Brain microvascular endothelial cell (primary cell): ENCODE results near the gene CCL22.

ENCODE experiments used
- DNase-seq: peaks from one replicate; pipeline ENCODE4 v3.0.0-alpha.2; 2020
- H3K27ac ChIP-seq: fragments of 250-450 bp; sonication (Bioruptor Pico); 2 replicates; pipeline ENCODE4 v1.5.1; 2020; ENCODE audit warnings: mild to moderate bottlenecking, moderate library complexity
- H3K27me3 ChIP-seq: fragments of 250-450 bp; sonication (Bioruptor Pico); replicated peaks from 2 replicates; pipeline ENCODE4 v1.5.1; 2020; ENCODE audit warnings: mild to moderate bottlenecking
- H3K36me3 ChIP-seq: fragments of 250-450 bp; sonication (Bioruptor Pico); replicated peaks from 2 replicates; pipeline ENCODE4 v1.5.1; 2020; ENCODE audit warnings: mild to moderate bottlenecking
- H3K4me3 ChIP-seq: 2 replicates; pipeline ENCODE4 v1.5.1; 2011; ENCODE audit warnings: low read depth, mild to moderate bottlenecking, control low read depth, low read length, moderate library complexity
- CTCF ChIP-seq: IDR thresholded peaks from 2 replicates; pipeline ENCODE4 v1.5.1; 2011; ENCODE audit warnings: low read depth, mild to moderate bottlenecking, moderate library complexity, low read length, control low read depth, inconsistent platforms; ENCODE audit errors: missing control alignments
- in situ Hi-C: cut with HindIII; loops from 2 replicates; pipeline ENCODE4 v1.10.0; 2017; ENCODE audit warnings: low sequenced_read_pairs, low pct_ligation_motif_present

CCL22 gene

GRCh38 chr16:57376313-57376818 lies 17.8 kb downstream of the CCL22 start:
- H3K27ac ChIP-seq = no peak overlapping the region
- in situ Hi-C loops = no loop called here

GRCh38 chr16:57377080-57377841 lies 18.7 kb downstream of the CCL22 start:
- no peak for TF ChIP-seq CTCF
- H3K27ac ChIP-seq = no peak overlapping the region
- DNase-seq = no peak
- no peaks in the 10 kb centered on the region for H3K36me3 ChIP-seq
- in situ Hi-C loops = no loop called here
- H3K4me3 ChIP-seq = no peak overlapping the region
- H3K27me3 ChIP-seq = peaks cover 7% of the 10 kb centered on the region

More at GRCh38 chr16:57376313-57376818, 17.8 kb downstream of the CCL22 start:
- no peak overlapping the region for H3K4me3 ChIP-seq
- H3K36me3 ChIP-seq = no peaks in the 10 kb centered on the region
- TF ChIP-seq CTCF = no peak
- peaks cover 7% of the 10 kb centered on the region for H3K27me3 ChIP-seq
- no peak for DNase-seq

DNA sequence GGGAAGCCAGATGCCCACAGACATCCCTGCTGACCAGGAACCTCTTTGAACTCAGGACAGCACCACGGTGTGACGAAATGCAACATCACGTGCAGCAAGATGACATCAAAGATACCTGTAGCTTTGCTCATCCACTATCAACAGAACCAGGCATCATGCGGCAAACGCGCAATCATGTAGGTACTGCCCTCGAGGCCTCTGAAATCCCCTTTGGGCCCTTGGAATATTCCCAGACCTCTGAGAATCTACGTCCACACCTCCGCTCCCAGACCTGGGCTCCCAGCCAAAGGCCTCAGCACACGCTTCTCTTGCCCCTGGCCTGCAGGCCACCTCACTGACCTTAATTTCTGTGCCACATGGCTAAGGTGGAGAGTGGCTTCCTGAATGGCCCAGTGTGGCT lies 21.0 kb downstream of the CCL22 start:
- no peak overlapping the region for H3K4me3 ChIP-seq
- H3K27me3 ChIP-seq = peaks cover 4% of the 10 kb centered on the region
- no peaks in the 10 kb centered on the region for H3K36me3 ChIP-seq
- TF ChIP-seq CTCF = no peak
- DNase-seq = no peak
- in situ Hi-C loops = no loop called here
- H3K27ac ChIP-seq = no peak overlapping the region

DNA sequence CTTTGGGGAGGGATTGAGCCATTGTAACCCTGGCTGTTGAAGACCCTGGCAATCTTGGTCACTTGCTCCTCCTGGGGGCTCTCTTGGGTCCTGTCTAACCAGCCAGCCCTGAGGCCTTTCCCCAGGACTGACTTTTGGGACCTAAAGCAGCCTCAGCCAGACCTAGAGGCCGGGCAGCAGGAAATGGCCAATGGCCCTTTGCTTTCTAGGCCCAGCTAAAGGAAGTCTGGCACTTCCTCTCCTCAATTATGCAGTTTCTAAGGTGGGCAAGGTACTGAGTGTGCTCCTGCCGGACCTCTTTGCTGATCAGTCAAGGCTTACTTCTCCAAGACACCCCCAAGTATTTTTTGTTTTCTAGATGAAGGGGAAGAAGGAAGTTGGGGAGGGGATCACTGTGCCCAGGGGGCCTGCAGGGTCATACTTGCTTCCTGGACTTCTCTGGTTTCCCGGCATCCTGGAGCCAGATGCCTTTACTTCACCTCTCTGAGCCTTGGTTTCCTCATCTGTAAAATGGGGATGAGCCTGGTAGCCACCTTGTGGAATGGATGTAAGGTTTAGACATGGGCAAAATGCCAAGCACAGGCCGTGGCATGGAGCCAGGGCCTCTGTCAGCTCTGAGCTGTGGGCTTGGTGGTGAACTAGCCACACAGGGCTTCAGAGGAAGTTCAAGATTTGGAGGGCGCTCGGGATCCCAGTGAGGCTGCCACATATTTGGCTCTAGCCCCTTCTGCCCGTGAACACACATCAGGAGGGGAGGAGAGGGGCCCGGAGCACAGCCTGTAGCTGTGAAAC lies 22.3 kb downstream of the CCL22 start:
- DNase-seq = peak; percentile 8
- Histone ChIP-seq H3K4me3 (no peak overlapping the region), H3K27me3 (peaks cover 4% of the 10 kb centered on the region), H3K36me3 (no peaks in the 10 kb centered on the region), H3K27ac (no peak overlapping the region)
- in situ Hi-C loops = no loop called here
- TF ChIP-seq CTCF = no peak

- no peak for DNase-seq
- TF ChIP-seq CTCF = no peak
- no peak overlapping the region for H3K27ac ChIP-seq
- in situ Hi-C loops = no loop called here
- no peak overlapping the region for H3K4me3 ChIP-seq
- H3K27me3 ChIP-seq = peaks cover 2% of the 10 kb centered on the region
- no peaks in the 10 kb centered on the region for H3K36me3 ChIP-seq
Measured at GRCh38 chr16:57381791-57382534, 23.4 kb downstream of the CCL22 start.
